ENCODE measurements around the gene TSPAN14.

DNA sequence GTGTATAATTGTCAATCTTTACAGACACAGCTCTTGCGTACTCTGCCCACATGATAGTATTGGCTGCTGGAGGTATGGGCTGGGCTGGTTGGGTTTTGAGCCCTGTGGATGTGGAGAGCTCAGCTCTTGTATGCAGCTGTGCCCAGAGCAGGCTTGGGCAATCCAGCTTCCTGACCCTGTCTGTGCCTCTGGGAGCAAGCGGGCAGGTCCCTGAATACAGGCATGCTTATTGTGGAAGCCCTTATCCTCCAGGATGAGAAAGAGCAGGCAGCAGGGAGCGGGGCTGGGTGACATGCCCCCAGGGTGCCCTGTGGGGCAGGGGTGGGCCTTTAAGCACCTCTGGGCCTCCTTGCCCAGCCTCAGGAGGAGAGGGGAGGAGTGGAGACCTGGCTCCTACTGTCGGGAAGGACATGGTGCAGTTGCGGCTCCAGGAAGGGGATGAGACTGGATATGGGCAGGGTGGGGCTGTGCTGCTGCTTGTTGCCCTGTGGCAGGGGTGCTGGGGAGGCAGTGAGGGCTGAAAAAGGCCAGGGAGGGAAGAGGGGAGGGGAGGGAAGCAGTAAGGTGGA is 50.9 kb downstream of the TSPAN14 start:
- TF ChIP-seq, protein P1, sequence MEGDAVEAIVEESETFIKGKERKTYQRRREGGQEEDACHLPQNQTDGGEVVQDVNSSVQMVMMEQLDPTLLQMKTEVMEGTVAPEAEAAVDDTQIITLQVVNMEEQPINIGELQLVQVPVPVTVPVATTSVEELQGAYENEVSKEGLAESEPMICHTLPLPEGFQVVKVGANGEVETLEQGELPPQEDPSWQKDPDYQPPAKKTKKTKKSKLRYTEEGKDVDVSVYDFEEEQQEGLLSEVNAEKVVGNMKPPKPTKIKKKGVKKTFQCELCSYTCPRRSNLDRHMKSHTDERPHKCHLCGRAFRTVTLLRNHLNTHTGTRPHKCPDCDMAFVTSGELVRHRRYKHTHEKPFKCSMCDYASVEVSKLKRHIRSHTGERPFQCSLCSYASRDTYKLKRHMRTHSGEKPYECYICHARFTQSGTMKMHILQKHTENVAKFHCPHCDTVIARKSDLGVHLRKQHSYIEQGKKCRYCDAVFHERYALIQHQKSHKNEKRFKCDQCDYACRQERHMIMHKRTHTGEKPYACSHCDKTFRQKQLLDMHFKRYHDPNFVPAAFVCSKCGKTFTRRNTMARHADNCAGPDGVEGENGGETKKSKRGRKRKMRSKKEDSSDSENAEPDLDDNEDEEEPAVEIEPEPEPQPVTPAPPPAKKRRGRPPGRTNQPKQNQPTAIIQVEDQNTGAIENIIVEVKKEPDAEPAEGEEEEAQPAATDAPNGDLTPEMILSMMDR (conservative IDR thresholded peaks at IDR 0.05; ENCODE audit: low read length), result no peak
- no peak for TF ChIP-seq EZH2phosphoT487 (IDR thresholded peaks at IDR 0.05; ENCODE audit: borderline replicate concordance, low read depth, low read length)
